Omental fat pad (tissue), 4 donors: ENCODE data around the gene WDR46. TPM values are rescaled to one million over a fixed set of nuclear protein-coding genes. Genes with fewer than 3 reads are reported as not detected.

Source experiments
- ATAC-seq: fragments of 150-250 bp; one replicate; pipeline ENCODE4 v1.9.1; 2016; ENCODE audit warnings: mild to moderate bottlenecking, moderate library complexity; ENCODE audit not compliant: low FRiP score
- DNase-seq: peaks from one replicate; pipeline ENCODE4 v3.0.0-alpha.2; 2019; ENCODE audit warnings: low spot score
- CTCF ChIP-seq, 3 donors: fragments of 450-650 bp; IDR thresholded peaks; one replicate each; pipeline ENCODE4 v1.5.1; 2016 to 2017; ENCODE audit warnings: antibody characterized with exemption in 3 of 3, mild to moderate bottlenecking in 3 of 3, moderate library complexity in 2 of 3
- total RNA-seq, 4 donors: library from RNA; depleted of rRNA; stranded (reverse); fragments of >200 nt; gene quantifications; one replicate each; pipeline ENCODE4 v1.1.0, GENCODE V29; 2016

The WDR46 gene
- total RNA-seq, 4 donors from 2014 or later: 49.7 to 103 (median 54.3) TPM

- peak in 1 of 3 donors; percentile 5 for TF ChIP-seq CTCF (IDR thresholded peaks at IDR 0.05)
- ATAC-seq (peak; percentile 67), DNase-seq (peak; percentile 99)
Measured at GRCh38 chr6:33317669-33318425, 28.8 kb upstream of the WDR46 start, which contains the start of gene ZBTB22. Gene ZBTB22 (minus strand): TSS chr6:33317744. CDS start chr6:33316916, 828 bp downstream.

DNA sequence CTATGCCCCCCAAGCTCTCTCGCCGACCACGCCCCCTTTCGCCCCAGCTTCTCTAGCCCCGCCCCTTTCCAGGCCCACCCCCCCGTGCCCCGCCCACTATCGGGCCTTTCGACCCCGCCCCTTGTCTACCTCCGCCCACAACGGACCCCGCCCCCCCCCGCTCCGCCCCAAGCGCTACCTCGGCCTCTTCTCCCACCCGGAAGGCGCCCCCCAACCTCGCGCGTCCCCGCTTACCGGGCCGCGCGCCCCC, 28.3 kb upstream of the WDR46 start:
- TF ChIP-seq CTCF (IDR thresholded peaks at IDR 0.05): no peak
- DNase-seq (no peak), ATAC-seq (no peak)

DNA sequence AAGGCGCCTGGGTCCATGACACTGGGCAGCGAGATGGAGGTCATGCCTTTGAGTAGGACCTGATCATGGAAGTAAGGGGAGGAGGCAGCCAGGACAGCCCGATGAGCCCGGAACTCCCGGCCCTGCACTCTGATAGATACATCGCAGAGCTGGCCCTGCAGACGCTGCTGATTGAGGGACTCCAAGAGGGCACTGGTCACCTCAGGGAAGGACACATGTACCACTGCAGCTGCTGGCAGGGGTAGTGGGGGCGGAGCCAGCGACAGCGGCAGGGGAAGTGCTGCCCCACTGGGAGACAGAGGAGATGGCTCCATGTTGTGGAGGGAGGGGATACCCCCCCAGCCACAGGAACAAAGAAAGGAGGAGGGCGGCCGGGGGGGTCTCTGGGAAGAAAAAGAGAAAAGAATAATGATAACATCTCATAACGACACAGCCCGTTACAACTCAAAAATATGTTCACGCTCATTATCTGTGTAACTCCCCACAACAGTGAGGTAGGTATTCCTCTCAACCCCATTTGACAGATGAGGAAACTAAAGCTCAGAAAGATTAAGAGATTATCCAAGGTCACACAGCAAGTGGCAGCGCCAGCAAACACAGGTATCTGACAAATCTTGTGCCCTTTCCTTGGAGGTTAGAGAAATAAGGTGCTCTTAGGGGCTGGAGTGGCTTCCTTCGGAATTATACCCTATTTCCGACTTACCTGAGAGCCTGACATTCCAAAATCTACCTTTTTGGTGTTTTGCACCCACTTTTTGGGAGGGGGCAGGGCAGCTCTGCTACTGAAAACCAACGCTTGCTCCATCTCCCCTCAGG, 27.8 kb upstream of the WDR46 start:
- TF ChIP-seq CTCF (IDR thresholded peaks at IDR 0.05): no peak
- DNase-seq (no peak), ATAC-seq (no peak)

DNA sequence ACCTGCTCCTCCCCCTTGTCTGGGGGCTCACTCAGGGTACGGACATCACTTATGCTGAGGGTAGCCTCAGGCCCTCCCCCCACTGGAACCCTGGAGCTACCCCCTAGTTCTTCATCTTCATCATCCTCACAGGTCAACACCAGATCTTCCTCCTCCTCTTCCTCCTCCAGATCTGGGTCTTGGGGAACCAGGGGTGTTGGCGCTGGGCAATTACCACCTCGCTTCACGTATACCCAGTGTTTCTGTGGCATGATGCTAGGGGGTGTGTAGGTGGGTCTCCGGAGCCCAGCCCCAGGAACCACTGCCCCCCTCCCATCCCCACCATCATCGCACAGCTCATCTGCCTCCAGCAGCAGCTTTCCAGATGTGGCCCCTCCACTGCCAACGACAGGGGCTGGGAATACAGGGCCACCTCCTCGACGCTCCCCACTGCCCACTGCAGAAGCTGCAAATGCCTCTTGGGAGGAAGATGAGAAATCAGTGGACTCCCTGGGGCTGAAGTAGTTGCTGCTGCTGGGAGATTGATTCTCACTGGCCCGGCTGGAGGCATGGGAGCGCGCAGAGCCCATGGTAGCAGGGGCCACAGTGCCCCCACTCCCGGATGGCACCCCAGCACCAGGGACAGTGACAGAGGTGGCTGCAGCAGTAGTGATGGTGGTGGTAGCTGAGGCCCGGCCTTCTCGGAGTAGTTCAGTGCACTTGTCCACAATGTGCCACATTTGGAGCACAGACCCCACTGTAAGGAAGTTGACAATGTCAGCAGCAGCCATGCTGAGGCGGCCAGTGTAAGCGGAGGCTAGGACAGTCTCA, 27.0 kb upstream of the WDR46 start:
- DNase-seq (no peak), ATAC-seq (no peak)
- TF ChIP-seq CTCF (IDR thresholded peaks at IDR 0.05): no peak

DNA sequence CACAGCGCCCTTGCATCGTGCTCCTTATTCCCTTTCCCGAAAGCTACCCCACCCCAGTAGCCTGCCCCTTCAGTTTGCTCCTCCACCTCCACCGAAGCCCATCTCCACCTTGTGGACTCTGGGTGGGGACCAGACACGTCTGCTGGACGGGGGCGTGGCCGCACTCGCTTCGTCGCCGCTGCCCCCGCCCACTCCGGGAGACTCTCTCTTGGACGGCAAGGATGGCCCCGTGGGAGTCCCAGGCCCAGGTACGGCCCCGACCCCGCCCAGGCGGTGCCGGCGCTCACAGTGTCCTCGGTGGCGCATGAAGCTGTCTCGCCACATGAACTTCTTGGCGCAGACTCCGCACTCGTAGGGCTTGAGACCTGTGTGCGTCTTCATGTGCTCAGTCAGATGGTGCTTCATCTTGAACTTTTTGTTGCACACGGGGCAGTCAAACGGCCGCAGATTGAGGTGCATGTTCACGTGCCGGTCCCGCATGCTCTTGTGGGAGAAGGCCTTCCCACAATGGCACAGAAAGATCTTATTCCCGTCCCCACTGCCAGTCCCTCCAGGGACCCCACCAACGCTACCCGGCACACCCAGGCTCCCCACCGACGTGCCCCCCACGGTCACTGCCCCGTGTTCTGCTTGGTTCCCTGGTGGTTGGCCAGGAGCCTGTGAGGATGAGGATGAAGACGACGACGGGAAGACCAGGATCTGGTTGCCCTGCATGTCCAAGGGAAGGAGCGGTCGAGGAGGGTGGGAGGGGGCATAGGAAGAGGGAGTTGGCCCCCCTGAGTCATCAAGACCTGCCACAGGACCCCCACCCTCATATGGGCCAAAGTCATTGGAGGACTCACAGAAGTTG, 26.1 kb upstream of the WDR46 start:
- no peak for TF ChIP-seq CTCF (IDR thresholded peaks at IDR 0.05)
- DNase-seq: no peak
- no peak for ATAC-seq

DNA sequence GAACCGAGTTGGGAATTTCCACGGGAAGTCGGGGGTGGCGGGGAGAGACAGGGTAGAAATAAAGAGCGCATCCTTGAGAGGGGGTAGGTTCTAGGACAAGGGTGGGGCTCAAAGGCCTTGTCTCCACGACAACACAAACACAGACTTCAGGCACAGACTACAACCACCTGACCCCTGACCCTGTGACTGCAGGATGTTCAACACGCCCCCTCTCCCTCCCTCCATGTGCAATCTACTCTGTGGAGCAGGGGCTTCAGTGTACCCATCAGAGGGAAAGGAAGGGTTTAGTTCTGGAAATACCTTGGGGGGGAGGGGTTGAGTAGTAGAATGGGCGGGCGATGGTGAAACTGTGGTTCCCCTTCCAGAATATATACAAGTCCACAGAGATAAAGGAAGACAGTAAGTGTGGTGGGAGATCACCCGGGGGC, 25.5 kb upstream of the WDR46 start:
- ATAC-seq (peak; percentile 67), DNase-seq (peak; percentile 80)
- TF ChIP-seq CTCF (IDR thresholded peaks at IDR 0.05): no peak
